KOPT-K1 (cell line): ENCODE data around the gene TCP11.

ENCODE experiments used
- H3K27ac ChIP-seq: fragments of 200-600 bp; sonication (generic); 2 replicates; pipeline ENCODE4 v1.5.1; 2016; ENCODE audit warnings: antibody characterized with exemption, mild to moderate bottlenecking, low read depth, low read length; ENCODE audit not compliant: poor library complexity, severe bottlenecking
- H3K36me3 ChIP-seq: fragments of 200-600 bp; sonication (generic); 2 replicates; pipeline ENCODE4 v1.5.1; 2017; ENCODE audit warnings: antibody characterized with exemption, mild to moderate bottlenecking, low read length, moderate library complexity; ENCODE audit not compliant: insufficient read depth
- H3K9me3 ChIP-seq: fragments of 200-600 bp; sonication (generic); 2 replicates; pipeline ENCODE4 v1.5.1; 2017; ENCODE audit warnings: antibody characterized with exemption, low read length, mild to moderate bottlenecking; ENCODE audit not compliant: insufficient read depth, poor library complexity, severe bottlenecking

The TCP11 gene

DNA sequence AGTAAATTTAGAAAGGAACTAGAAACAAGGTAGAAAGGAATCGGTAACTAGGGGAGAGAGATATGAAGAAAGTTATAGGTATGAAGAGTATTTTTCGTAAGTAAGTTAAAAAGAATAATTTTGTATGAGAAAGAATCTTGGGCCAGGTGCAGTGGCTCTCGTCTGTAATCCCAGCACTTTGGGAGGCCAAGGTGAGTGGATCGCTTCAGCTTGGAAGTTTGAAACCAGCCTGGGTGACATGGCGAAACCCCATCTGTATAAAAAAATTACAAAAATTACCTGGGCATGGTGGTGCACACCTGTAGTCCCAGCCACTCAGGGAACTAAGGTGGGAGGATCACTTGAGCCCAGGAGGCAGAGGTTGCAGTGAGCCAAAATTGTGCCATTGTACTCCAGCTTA, 42.0 kb downstream of the TCP11 start:
- Histone ChIP-seq H3K27ac (no peak overlapping the region), H3K9me3 (no peaks in the 10 kb centered on the region), H3K36me3 (no peaks in the 10 kb centered on the region)

- no peak overlapping the region for H3K27ac ChIP-seq
- H3K9me3 ChIP-seq: no peaks in the 10 kb centered on the region
- H3K36me3 ChIP-seq: no peaks in the 10 kb centered on the region
These were observed 44.8 kb downstream of the TCP11 start for GRCh38 chr6:35096129-35096862.

- Histone ChIP-seq H3K27ac (no peak overlapping the region), H3K36me3 (no peaks in the 10 kb centered on the region), H3K9me3 (no peaks in the 10 kb centered on the region)
These were observed 47.0 kb downstream of the TCP11 start for GRCh38 chr6:35094183-35094582.

DNA sequence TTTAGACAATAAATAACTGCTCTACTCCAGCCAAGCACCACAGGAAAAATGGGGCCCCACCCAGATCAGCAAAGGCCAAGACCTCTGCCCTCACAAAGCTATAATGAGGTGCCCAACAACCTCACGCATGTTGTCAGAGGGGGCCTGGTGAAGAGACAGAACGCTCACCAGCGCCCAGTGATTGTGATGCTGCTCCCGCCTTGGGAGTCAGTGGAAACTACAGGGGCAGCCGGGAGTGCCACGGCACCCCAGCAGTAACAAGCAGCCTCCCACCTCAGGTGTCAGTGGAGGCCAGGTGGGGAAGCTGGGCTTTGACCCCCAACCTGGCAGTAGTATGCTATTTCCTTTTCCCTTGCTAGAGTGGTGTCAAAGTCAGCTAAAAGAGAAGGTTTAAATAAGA, 47.4 kb downstream of the TCP11 start:
- H3K9me3 ChIP-seq: no peaks in the 10 kb centered on the region
- H3K36me3 ChIP-seq: no peaks in the 10 kb centered on the region
- no peak overlapping the region for H3K27ac ChIP-seq

DNA sequence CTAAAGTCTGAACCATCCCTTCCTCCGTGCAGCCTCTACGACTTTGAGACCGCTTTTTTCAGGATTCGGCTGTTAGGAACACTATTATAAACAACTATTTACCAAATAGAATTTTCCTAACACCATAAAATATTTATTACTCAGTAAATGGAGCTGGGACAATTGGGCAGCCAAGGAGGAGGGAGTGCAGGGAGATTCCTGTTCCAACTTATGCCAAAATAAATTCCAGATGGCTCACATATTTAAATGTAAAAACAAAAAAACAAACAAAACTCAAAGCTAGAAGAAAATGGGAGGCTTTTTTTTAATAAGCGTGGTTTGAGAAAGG, 48.1 kb downstream of the TCP11 start:
- Histone ChIP-seq H3K36me3 (no peaks in the 10 kb centered on the region), H3K27ac (no peak overlapping the region), H3K9me3 (no peaks in the 10 kb centered on the region)

DNA sequence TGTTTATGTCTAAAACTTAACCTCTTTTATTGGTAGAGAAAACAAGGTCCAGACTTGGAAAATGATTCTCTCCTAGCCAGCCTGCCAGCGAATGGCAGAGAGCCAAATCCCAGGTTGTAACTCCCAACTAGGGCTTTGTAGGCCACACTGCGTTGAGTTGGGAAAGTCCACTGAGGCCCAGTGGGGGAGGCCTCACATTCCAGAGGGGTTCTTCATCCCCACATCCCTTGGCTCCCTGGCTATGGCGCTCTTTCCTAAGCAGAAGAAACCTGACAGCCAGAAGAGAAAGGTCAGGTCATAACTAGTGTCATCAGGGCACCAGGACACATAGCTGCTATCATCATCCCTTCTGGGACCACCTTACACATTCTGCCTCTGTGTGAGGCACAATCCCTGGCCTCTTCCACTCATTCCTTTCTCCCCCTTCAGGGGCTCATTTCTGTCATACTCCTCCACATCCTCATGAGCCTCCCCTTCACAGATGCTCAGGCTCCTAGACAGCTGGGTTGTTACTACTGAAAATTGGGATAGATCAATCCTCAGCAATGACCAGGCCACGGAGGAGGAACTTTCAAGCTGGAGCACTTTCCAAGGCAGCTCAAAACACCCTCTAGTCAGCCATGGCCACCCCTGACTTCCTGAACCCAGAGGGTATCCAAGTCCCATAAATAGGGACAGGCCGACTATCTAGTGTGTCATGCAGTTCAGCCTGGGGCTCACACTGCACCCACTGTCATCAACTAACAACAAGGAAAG, 48.6 kb downstream of the TCP11 start:
- Histone ChIP-seq H3K36me3 (0 out of 2 replicates have a peak, but pooled peaks cover 5% of the 10 kb centered on the region), H3K9me3 (no peaks in the 10 kb centered on the region), H3K27ac (no peak overlapping the region)

- 0 out of 2 replicates have a peak, but pooled peaks cover 6% of the 10 kb centered on the region for H3K36me3 ChIP-seq
- H3K9me3 ChIP-seq: no peaks in the 10 kb centered on the region
- no peak overlapping the region for H3K27ac ChIP-seq
These were observed 49.6 kb downstream of the TCP11 start for GRCh38 chr6:35091346-35092083.

DNA sequence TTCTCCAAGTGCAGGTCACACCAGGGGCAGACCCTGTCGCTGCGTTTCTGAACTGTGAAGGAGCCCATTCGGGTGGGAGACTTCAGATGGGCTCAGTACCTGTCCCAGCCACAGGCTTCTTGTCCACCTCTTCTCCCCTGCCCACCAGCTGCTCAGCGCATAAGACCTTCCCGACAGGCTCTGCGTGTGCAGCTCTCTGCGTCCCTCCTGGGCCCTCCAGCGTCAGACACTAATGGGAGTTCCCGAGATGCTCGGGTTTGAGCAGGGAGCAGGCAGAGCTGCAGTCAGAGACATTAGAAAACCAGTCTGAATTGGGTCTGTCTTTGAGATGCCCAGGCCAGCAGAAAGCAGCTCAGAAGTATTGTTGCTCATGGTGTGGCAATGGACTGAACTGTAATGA, 50.4 kb downstream of the TCP11 start:
- H3K36me3 ChIP-seq: 0 out of 2 replicates have a peak, but pooled peaks cover 6% of the 10 kb centered on the region
- no peak overlapping the region for H3K27ac ChIP-seq

GRCh38 chr6:35089935-35090505, 51.1 kb downstream of the TCP11 start:
- peaks cover 6% of the 10 kb centered on the region; the same call in 1 of the 2 replicates for H3K36me3 ChIP-seq
- no peaks in the 10 kb centered on the region for H3K9me3 ChIP-seq
- peak overlapping the region; percentile 16 for H3K27ac ChIP-seq

More for the DNA sequence above, 50.4 kb downstream of the TCP11 start:
- H3K9me3 ChIP-seq: no peaks in the 10 kb centered on the region

DNA sequence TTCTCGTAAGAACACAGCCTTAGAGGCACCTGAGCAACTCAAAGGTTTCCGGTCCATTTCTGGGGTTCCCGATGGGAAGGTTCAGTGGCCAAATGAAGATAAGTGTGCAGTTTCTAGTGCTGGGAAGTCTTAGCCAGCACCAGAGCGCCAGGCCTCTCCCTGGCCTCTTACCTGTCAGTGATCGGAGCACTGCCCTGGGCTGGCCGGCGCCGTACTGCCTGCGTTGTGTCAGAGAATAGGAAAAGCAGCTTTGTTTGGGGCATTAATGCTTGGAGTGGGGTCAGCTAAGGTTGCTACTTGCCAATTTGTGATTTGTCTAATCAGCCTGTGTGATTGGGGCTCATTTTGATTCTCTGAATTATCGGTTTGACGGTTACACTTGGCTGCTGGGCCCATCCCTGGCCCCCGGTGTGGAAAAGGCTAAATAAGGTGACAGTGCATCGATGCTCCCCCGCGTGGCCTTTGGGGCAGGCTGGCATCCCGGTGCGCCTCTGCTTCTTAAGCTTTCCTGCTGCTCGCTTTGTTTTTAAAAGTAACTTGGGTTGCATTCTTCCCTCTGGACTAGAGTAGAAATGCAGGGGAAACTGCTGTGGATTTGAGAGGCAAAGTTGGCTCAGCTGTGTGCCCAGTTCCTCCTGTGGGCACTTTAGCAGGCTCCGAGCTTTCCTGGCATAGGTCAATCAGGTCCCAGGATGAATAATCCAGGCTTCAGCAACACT, 51.8 kb downstream of the TCP11 start:
- Histone ChIP-seq H3K36me3 (peaks cover 6% of the 10 kb centered on the region; the same call in 1 of the 2 replicates), H3K9me3 (no peaks in the 10 kb centered on the region), H3K27ac (peak overlapping the region; percentile 16)

DNA sequence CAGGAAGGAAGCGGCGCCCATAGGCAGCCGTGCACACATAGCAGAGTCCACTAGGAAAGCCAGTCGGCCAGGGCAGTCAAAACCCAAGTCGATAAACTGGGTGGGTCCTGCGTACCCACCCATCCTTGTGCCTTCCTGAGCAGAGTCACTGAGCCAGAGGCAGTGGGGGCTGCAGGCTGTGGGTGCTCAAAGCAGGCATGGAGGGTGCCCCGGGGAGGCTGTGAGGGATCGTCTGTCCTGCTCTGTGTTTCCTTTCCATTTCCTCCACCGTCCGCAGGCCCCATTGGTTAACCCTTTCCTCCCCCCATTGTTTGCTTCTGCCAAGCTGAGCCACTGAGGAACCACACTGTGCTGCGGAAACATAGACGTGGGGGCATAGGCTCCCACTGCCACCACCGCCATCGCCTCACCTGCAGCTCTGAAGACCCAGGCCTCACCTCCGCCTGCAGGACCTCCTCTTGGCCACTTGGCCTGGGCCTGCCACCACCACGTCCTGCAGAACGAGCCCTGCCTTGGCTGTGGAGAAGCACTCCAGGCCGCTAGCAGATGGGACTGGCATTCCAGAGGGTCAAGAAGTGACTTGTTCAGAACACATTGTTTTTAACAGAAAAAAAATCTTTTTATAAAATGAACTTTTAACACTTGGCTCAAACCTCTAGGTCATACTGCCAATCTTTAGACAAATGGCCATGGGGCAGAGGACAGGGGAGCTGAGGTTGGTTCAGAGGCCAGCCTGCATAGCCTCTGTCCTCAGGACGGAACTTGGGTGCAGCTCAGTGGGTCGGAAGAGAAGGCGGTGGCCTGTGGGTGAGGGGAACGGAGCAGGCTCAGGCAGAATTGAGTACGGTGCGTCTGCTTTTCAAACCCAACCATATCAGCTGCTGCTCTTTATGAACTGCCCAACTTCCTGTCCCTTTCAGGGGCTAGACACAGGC, 52.6 kb downstream of the TCP11 start:
- Histone ChIP-seq H3K9me3 (no peaks in the 10 kb centered on the region), H3K36me3 (peaks cover 6% of the 10 kb centered on the region; the same call in 1 of the 2 replicates), H3K27ac (no peak overlapping the region)

- no peak overlapping the region for H3K27ac ChIP-seq
- no peaks in the 10 kb centered on the region for H3K9me3 ChIP-seq
- peaks cover 6% of the 10 kb centered on the region; the same call in 1 of the 2 replicates for H3K36me3 ChIP-seq
These were observed 53.5 kb downstream of the TCP11 start for GRCh38 chr6:35087361-35088280.
